D721Med (cell line): ENCODE data around the gene DEFB124.

Experiments used
- DNase-seq: peaks from one replicate; pipeline ENCODE4 v3.0.0; 2011; ENCODE audit warnings: low spot score; ENCODE audit not compliant: insufficient read length
- FAIRE-seq: peaks from 2 replicates; lab custom pipeline; 2011; peaks lifted over from hg19 to GRCh38; lab: Jason Lieb, UNC
- TF ChIP-seq, protein P1 (sequence below): IDR thresholded peaks from 2 replicates; pipeline ENCODE4 v1.5.1; 2012; ENCODE audit warnings: mild to moderate bottlenecking, control low read depth; ENCODE audit not compliant: insufficient read depth; ENCODE audit errors: missing control alignments

Gene DEFB124

GRCh38 chr20:31415653-31416052 lies 59.3 kb downstream of the DEFB124 start:
- no peak for FAIRE-seq
- TF ChIP-seq, protein P1, sequence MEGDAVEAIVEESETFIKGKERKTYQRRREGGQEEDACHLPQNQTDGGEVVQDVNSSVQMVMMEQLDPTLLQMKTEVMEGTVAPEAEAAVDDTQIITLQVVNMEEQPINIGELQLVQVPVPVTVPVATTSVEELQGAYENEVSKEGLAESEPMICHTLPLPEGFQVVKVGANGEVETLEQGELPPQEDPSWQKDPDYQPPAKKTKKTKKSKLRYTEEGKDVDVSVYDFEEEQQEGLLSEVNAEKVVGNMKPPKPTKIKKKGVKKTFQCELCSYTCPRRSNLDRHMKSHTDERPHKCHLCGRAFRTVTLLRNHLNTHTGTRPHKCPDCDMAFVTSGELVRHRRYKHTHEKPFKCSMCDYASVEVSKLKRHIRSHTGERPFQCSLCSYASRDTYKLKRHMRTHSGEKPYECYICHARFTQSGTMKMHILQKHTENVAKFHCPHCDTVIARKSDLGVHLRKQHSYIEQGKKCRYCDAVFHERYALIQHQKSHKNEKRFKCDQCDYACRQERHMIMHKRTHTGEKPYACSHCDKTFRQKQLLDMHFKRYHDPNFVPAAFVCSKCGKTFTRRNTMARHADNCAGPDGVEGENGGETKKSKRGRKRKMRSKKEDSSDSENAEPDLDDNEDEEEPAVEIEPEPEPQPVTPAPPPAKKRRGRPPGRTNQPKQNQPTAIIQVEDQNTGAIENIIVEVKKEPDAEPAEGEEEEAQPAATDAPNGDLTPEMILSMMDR: no peak

More at GRCh38 chr20:31415653-31416052, 59.3 kb downstream of the DEFB124 start:
- DNase-seq: no peak
